ENCODE measurements around the gene DAB1.

DNA sequence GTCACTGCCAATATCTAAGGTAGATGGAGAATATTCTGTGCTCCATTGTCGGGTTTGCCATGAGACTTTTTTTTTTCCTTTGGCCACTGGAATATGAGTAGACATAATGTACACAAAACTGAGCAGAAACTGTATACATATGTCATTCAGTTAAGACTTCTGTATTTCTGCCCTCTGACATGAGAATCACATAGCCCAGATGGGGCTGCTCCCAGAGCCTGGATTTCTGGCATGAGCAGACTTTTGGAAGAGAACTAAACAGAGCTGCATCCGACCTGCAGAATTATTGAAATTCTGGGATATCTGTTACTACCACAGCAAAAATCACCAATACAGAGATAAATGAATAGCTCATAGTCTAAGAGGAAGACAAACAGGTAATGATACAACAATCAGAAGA, 62.3 kb downstream of the DAB1 start:
- TF ChIP-seq POLR2A (IDR thresholded peaks at IDR 0.05): no peak
- TF ChIP-seq, protein P1, sequence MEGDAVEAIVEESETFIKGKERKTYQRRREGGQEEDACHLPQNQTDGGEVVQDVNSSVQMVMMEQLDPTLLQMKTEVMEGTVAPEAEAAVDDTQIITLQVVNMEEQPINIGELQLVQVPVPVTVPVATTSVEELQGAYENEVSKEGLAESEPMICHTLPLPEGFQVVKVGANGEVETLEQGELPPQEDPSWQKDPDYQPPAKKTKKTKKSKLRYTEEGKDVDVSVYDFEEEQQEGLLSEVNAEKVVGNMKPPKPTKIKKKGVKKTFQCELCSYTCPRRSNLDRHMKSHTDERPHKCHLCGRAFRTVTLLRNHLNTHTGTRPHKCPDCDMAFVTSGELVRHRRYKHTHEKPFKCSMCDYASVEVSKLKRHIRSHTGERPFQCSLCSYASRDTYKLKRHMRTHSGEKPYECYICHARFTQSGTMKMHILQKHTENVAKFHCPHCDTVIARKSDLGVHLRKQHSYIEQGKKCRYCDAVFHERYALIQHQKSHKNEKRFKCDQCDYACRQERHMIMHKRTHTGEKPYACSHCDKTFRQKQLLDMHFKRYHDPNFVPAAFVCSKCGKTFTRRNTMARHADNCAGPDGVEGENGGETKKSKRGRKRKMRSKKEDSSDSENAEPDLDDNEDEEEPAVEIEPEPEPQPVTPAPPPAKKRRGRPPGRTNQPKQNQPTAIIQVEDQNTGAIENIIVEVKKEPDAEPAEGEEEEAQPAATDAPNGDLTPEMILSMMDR (IDR thresholded peaks at IDR 0.05): no peak
